Testis (tissue), 3 donors: ENCODE measurements around the gene MCM7. TPM values are rescaled to one million over a fixed set of nuclear protein-coding genes. Genes with fewer than 3 reads are reported as not detected.

Experiments
- DNase-seq: peaks from one replicate; pipeline ENCODE4 v3.0.0-alpha.2; 2019
- H3K27ac ChIP-seq, 2 donors: fragments of 200-600 bp; sonication (generic); one replicate each; pipeline ENCODE4 v1.5.1; 2019
- H3K27me3 ChIP-seq: fragments of 200-600 bp; sonication (generic); one replicate; pipeline ENCODE4 v1.5.1; 2019
- H3K36me3 ChIP-seq: fragments of 200-600 bp; sonication (generic); one replicate; pipeline ENCODE4 v1.5.1; 2017; ENCODE audit warnings: low read depth; ENCODE audit errors: missing control alignments
- H3K4me1 ChIP-seq: fragments of 200-600 bp; sonication (generic); one replicate; pipeline ENCODE4 v1.5.1; 2019
- H3K4me3 ChIP-seq, 2 donors: fragments of 200-600 bp; sonication (generic); one replicate each; pipeline ENCODE4 v1.5.1; 2017 to 2019
- H3K9me3 ChIP-seq: fragments of 200-600 bp; sonication (generic); one replicate; pipeline ENCODE4 v1.5.1; 2017
- CTCF ChIP-seq, 3 experiments: fragments of 450-650 bp in 2 of 3; fragments of 200-600 bp in 1 of 3; sonication (generic) in 1 of 3; IDR thresholded peaks; one replicate each; pipeline ENCODE4 v1.5.1; 2016 to 2019; ENCODE audit warnings: antibody characterized with exemption in 3 of 3, mild to moderate bottlenecking in 2 of 3, moderate library complexity in 1 of 3
- POLR2A ChIP-seq: fragments of 450-650 bp; IDR thresholded peaks from one replicate; pipeline ENCODE4 v1.6.1; 2017; ENCODE audit warnings: antibody characterized with exemption, mild to moderate bottlenecking, moderate library complexity
- WGBS, 2 donors: methylation state at CpG; one replicate each; pipeline ENCODE4 v1.1.5; 2018; 5-methylcytosine and 5-hydroxymethylcytosine counted together
- intact Hi-C: fragments of 100-400 bp; cut with DNase I; formaldehyde crosslinking; loops from one replicate; pipeline ENCODE4 v1.15.1; 2023; ENCODE audit warnings: low total_unique reads
- polyA plus RNA-seq: library from polyadenylated mRNA; stranded (reverse); fragments of 350-450 nt; fragmentation: Illumina TruSeq; extraction: RNeasy Lipid Tissue Mini Kit (QIAGEN cat#74804); gene quantifications from one replicate; pipeline ENCODE4 v1.2.3, GENCODE V29; 2014; ENCODE audit warnings: low read depth, low replicate concordance; ENCODE audit not compliant: insufficient read depth
- total RNA-seq, 2 donors: library from RNA; depleted of rRNA; stranded (reverse); fragments of >200 nt; gene quantifications; one replicate each; pipeline ENCODE4 v1.2.3, GENCODE V29; 2016

Gene MCM7
- total and polyA plus RNA-seq, 3 donors from 2014 or later: 85.1 to 137 (median 86.5) TPM

GRCh38 chr7:100118388-100119071, 17.3 kb upstream of the MCM7 start:
- peak overlapping the region in 1 of 2 donors; percentile 93 for H3K27ac ChIP-seq
- WGBS, 2 donors: 12 to 15% methylated on average over 18 of the region's 18 CpGs
- TF ChIP-seq POLR2A (no peak), CTCF (IDR thresholded peaks at IDR 0.05) (no peak)
- H3K9me3 ChIP-seq: no peaks in the 10 kb centered on the region
- intact Hi-C loops: no loop called here
- DNase-seq: no peak
- H3K4me1 ChIP-seq: peaks cover 12% of the 10 kb centered on the region
- peak overlapping the region; percentile 66 to 73 for H3K4me3 ChIP-seq
- H3K27me3 ChIP-seq: no peaks in the 10 kb centered on the region
- H3K36me3 ChIP-seq: no peaks in the 10 kb centered on the region

- Histone ChIP-seq H3K4me3 (no peak overlapping the region), H3K4me1 (peaks cover 4% of the 10 kb centered on the region), H3K9me3 (no peaks in the 10 kb centered on the region), H3K27ac (no peak overlapping the region), H3K36me3 (no peaks in the 10 kb centered on the region), H3K27me3 (no peaks in the 10 kb centered on the region)
- 91% methylated on average over 7 of the region's 7 CpGs for whole genome bisulfite sequencing, 2 donors
- TF ChIP-seq CTCF (IDR thresholded peaks at IDR 0.05): no peak
- TF ChIP-seq POLR2A: no peak
- intact Hi-C loops: no loop called here
- no peak for DNase-seq
Measured at GRCh38 chr7:100115026-100115425, 13.8 kb upstream of the MCM7 start.

GRCh38 chr7:100111914-100112313, 10.7 kb upstream of the MCM7 start:
- TF ChIP-seq POLR2A (no peak), CTCF (IDR thresholded peaks at IDR 0.05) (no peak)
- H3K4me1 ChIP-seq: no peaks in the 10 kb centered on the region
- intact Hi-C loops: no loop called here
- DNase-seq: no peak
- H3K4me3 ChIP-seq: no peak overlapping the region
- H3K27ac ChIP-seq: no peak overlapping the region
- no peaks in the 10 kb centered on the region for H3K36me3 ChIP-seq
- WGBS, 2 donors: 87 to 97% methylated on average over 6 to 13 of the region's 13 CpGs
- no peaks in the 10 kb centered on the region for H3K27me3 ChIP-seq
- H3K9me3 ChIP-seq: no peaks in the 10 kb centered on the region

- H3K4me1 ChIP-seq: no peaks in the 10 kb centered on the region
- TF ChIP-seq CTCF (IDR thresholded peaks at IDR 0.05) (no peak), POLR2A (no peak)
- H3K27me3 ChIP-seq: no peaks in the 10 kb centered on the region
- no peak overlapping the region for H3K27ac ChIP-seq
- no peak for DNase-seq
- intact Hi-C loops: no loop called here
- H3K36me3 ChIP-seq: no peaks in the 10 kb centered on the region
- no peaks in the 10 kb centered on the region for H3K9me3 ChIP-seq
- WGBS, 2 donors: 85 to 95% methylated on average over 7 of the region's 7 CpGs
- no peak overlapping the region for H3K4me3 ChIP-seq
Measured at GRCh38 chr7:100111156-100111555, 10.0 kb upstream of the MCM7 start.
